Measurements from ENCODE around the gene TEP1. TPM values are rescaled to one million over a fixed set of nuclear protein-coding genes. Genes with fewer than 3 reads are reported as not detected.

Gene TEP1
- total and polyA plus RNA-seq, 2 of the 13 experiments (the other 11 are each of a cell fraction or from before 2014, with no cell fraction given) = 11.0 to 12.8 TPM

GRCh38 chr14:20343092-20343861 is 70.0 kb downstream of the TEP1 start, which contains the start of gene PARP2 (continued):
- TF ChIP-seq, protein P1, sequence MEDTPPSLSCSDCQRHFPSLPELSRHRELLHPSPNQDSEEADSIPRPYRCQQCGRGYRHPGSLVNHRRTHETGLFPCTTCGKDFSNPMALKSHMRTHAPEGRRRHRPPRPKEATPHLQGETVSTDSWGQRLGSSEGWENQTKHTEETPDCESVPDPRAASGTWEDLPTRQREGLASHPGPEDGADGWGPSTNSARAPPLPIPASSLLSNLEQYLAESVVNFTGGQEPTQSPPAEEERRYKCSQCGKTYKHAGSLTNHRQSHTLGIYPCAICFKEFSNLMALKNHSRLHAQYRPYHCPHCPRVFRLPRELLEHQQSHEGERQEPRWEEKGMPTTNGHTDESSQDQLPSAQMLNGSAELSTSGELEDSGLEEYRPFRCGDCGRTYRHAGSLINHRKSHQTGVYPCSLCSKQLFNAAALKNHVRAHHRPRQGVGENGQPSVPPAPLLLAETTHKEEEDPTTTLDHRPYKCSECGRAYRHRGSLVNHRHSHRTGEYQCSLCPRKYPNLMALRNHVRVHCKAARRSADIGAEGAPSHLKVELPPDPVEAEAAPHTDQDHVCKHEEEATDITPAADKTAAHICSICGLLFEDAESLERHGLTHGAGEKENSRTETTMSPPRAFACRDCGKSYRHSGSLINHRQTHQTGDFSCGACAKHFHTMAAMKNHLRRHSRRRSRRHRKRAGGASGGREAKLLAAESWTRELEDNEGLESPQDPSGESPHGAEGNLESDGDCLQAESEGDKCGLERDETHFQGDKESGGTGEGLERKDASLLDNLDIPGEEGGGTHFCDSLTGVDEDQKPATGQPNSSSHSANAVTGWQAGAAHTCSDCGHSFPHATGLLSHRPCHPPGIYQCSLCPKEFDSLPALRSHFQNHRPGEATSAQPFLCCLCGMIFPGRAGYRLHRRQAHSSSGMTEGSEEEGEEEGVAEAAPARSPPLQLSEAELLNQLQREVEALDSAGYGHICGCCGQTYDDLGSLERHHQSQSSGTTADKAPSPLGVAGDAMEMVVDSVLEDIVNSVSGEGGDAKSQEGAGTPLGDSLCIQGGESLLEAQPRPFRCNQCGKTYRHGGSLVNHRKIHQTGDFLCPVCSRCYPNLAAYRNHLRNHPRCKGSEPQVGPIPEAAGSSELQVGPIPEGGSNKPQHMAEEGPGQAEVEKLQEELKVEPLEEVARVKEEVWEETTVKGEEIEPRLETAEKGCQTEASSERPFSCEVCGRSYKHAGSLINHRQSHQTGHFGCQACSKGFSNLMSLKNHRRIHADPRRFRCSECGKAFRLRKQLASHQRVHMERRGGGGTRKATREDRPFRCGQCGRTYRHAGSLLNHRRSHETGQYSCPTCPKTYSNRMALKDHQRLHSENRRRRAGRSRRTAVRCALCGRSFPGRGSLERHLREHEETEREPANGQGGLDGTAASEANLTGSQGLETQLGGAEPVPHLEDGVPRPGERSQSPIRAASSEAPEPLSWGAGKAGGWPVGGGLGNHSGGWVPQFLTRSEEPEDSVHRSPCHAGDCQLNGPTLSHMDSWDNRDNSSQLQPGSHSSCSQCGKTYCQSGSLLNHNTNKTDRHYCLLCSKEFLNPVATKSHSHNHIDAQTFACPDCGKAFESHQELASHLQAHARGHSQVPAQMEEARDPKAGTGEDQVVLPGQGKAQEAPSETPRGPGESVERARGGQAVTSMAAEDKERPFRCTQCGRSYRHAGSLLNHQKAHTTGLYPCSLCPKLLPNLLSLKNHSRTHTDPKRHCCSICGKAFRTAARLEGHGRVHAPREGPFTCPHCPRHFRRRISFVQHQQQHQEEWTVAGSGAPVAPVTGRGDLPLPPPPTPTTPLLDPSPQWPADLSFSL (CRISPR knock-in tag; IDR thresholded peaks at IDR 0.05) = no peak
- peak; percentile 12; the same call in 1 of the 2 replicates for TF ChIP-seq ARID3A (IDR thresholded peaks at IDR 0.05; ENCODE audit: low read depth, low read length)
- TF ChIP-seq ZNF567 (CRISPR knock-in tag; IDR thresholded peaks at IDR 0.05; ENCODE audit: borderline replicate concordance) = 0 out of 2 replicates have a peak, but pooled peaks have one; percentile 14
- peak; percentile 97 for TF ChIP-seq POLR2G (IDR thresholded peaks at IDR 0.05; ENCODE audit: low read depth, low read length)
- TF ChIP-seq, protein P2, sequence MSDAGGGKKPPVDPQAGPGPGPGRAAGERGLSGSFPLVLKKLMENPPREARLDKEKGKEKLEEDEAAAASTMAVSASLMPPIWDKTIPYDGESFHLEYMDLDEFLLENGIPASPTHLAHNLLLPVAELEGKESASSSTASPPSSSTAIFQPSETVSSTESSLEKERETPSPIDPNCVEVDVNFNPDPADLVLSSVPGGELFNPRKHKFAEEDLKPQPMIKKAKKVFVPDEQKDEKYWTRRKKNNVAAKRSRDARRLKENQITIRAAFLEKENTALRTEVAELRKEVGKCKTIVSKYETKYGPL (CRISPR knock-in tag; IDR thresholded peaks at IDR 0.05) = no peak
- 0 out of 2 replicates have a peak, but pooled peaks have one; percentile 20 for TF ChIP-seq ZSCAN31 (CRISPR knock-in tag; IDR thresholded peaks at IDR 0.05; ENCODE audit: low read depth)
- TF ChIP-seq ZNF451 (CRISPR knock-in tag; IDR thresholded peaks at IDR 0.05) = 0 out of 2 replicates have a peak, but pooled peaks have one; percentile 64
- no peak for TF ChIP-seq ZNF672 (CRISPR knock-in tag; IDR thresholded peaks at IDR 0.05)
- TF ChIP-seq ATF2 (CRISPR knock-in tag; IDR thresholded peaks at IDR 0.05) = peak; percentile 99
- TF ChIP-seq, protein P3, sequence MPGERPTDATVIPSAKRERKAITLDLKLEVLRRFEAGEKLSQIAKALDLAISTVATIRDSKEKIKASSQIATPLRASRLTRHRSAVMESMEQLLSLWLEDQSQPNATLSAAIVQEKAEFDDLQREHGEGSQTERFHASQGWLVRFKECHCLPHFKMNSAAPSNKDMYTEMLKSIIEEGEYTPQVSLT (CRISPR knock-in tag; IDR thresholded peaks at IDR 0.05; ENCODE audit: borderline replicate concordance, low read depth) = no peak
- TF ChIP-seq ZNF747 (CRISPR knock-in tag; IDR thresholded peaks at IDR 0.05; ENCODE audit: borderline replicate concordance) = peak; percentile 85; the same call in 1 of the 2 replicates
- TF ChIP-seq CCDC6 (CRISPR knock-in tag; IDR thresholded peaks at IDR 0.05) = peak; percentile 96
- no peak for TF ChIP-seq ZNF326 (CRISPR knock-in tag; IDR thresholded peaks at IDR 0.05; ENCODE audit: borderline replicate concordance)
- TF ChIP-seq ATF7 (IDR thresholded peaks at IDR 0.05) = peak; percentile 100
- peak; percentile 99 for TF ChIP-seq ATF7 (CRISPR knock-in tag; IDR thresholded peaks at IDR 0.05)
- TF ChIP-seq, protein P4, sequence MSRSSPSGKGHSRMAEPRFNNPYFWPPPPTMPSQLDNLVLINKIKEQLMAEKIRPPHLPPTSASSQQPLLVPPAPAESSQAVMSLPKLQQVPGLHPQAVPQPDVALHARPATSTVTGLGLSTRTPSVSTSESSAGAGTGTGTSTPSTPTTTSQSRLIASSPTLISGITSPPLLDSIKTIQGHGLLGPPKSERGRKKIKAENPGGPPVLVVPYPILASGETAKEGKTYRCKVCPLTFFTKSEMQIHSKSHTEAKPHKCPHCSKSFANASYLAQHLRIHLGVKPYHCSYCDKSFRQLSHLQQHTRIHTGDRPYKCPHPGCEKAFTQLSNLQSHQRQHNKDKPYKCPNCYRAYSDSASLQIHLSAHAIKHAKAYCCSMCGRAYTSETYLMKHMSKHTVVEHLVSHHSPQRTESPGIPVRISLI (CRISPR knock-in tag; IDR thresholded peaks at IDR 0.05; ENCODE audit: borderline replicate concordance) = peak; percentile 64; the same call in 1 of the 2 replicates
